Measurements from ENCODE around the gene PHLDB3. TPM values are rescaled to one million over a fixed set of nuclear protein-coding genes. Genes with fewer than 3 reads are reported as not detected.

The PHLDB3 gene
- total RNA-seq, 1 donor from 2014 or later, result 7.9 TPM

GRCh38 chr19:43533546-43534304, 29.2 kb upstream of the PHLDB3 start:
- peak; percentile 98 for DNase-seq (ENCODE audit: low read depth)
- no peak for TF ChIP-seq CTCF (IDR thresholded peaks at IDR 0.05; ENCODE audit: insufficient read depth, low read length, severe bottlenecking)
- FAIRE-seq, result no peak
- H3K27me3 ChIP-seq (ENCODE audit: control insufficient read depth, insufficient read depth, low read length), result no peaks in the 10 kb centered on the region
- H3K36me3 ChIP-seq (ENCODE audit: control insufficient read depth, insufficient read depth, low read length), result no peaks in the 10 kb centered on the region
- H3K4me3 ChIP-seq (ENCODE audit: low read depth, low read length), result peak overlapping the region; percentile 62

- TF ChIP-seq CTCF (IDR thresholded peaks at IDR 0.05; ENCODE audit: insufficient read depth, low read length, severe bottlenecking), result no peak
- H3K36me3 ChIP-seq (ENCODE audit: control insufficient read depth, insufficient read depth, low read length), result no peaks in the 10 kb centered on the region
- peak; percentile 85 for DNase-seq (ENCODE audit: low read depth)
- FAIRE-seq, result peak; percentile 82
- H3K27me3 ChIP-seq (ENCODE audit: control insufficient read depth, insufficient read depth, low read length), result no peaks in the 10 kb centered on the region
- peak within 1 kb of the TSS; percentile 62 for H3K4me3 ChIP-seq (ENCODE audit: low read depth, low read length)
These were observed 28.5 kb upstream of the PHLDB3 start, which contains the start of gene ZNF575 for GRCh38 chr19:43532962-43533545. Gene ZNF575 (plus strand): TSS chr19:43533188. CDS start chr19:43534423, 1,235 bp downstream.

GRCh38 chr19:43532571-43532961, 28.0 kb upstream of the PHLDB3 start:
- FAIRE-seq, result no peak
- Histone ChIP-seq H3K36me3 (ENCODE audit: control insufficient read depth, insufficient read depth, low read length) (no peaks in the 10 kb centered on the region), H3K4me3 (ENCODE audit: low read depth, low read length) (peak overlapping the region; percentile 62), H3K27me3 (ENCODE audit: control insufficient read depth, insufficient read depth, low read length) (no peaks in the 10 kb centered on the region)
- no peak for DNase-seq (ENCODE audit: low read depth)
- TF ChIP-seq CTCF (IDR thresholded peaks at IDR 0.05; ENCODE audit: insufficient read depth, low read length, severe bottlenecking), result no peak

GRCh38 chr19:43527860-43528622, 23.5 kb upstream of the PHLDB3 start:
- FAIRE-seq (no peak), DNase-seq (ENCODE audit: low read depth) (no peak)
- H3K27me3 ChIP-seq (ENCODE audit: control insufficient read depth, insufficient read depth, low read length), result no peaks in the 10 kb centered on the region
- no peaks in the 10 kb centered on the region for H3K36me3 ChIP-seq (ENCODE audit: control insufficient read depth, insufficient read depth, low read length)
- TF ChIP-seq CTCF (IDR thresholded peaks at IDR 0.05; ENCODE audit: insufficient read depth, low read length, severe bottlenecking), result no peak
- no peak overlapping the region for H3K4me3 ChIP-seq (ENCODE audit: low read depth, low read length)

- peak; percentile 8 for TF ChIP-seq CTCF (IDR thresholded peaks at IDR 0.05; ENCODE audit: insufficient read depth, low read length, severe bottlenecking)
- Histone ChIP-seq H3K4me3 (ENCODE audit: low read depth, low read length) (peak within 1 kb of the TSS; percentile 85), H3K27me3 (ENCODE audit: control insufficient read depth, insufficient read depth, low read length) (no peaks in the 10 kb centered on the region), H3K36me3 (ENCODE audit: control insufficient read depth, insufficient read depth, low read length) (no peaks in the 10 kb centered on the region)
- no peak for FAIRE-seq
- peak; percentile 56 for DNase-seq (ENCODE audit: low read depth)
These were observed 22.6 kb upstream of the PHLDB3 start, which contains the start of gene ETHE1 for GRCh38 chr19:43526884-43527859. Gene ETHE1 (minus strand): TSS chr19:43527201. CDS start chr19:43527177, 24 bp downstream.
